OCI-LY1 (cell line): ENCODE data around the gene WDR82.

Experiments used
- H2AFZ ChIP-seq: fragments of 200-600 bp; sonication (generic), shearing (Covaris generic); 2 replicates; pipeline ENCODE4 v1.6.0; 2014; ENCODE audit warnings: antibody characterized with exemption, mild to moderate bottlenecking, low read length
- H3F3A ChIP-seq: fragments of 200-600 bp; sonication (generic), shearing (Covaris generic); 2 replicates; pipeline ENCODE4 v1.6.0; 2014; ENCODE audit warnings: mild to moderate bottlenecking, antibody characterized with exemption, low read length, moderate library complexity; ENCODE audit not compliant: insufficient read depth
- H3K27ac ChIP-seq: fragments of 200-600 bp; sonication (generic); 2 replicates; pipeline ENCODE4 v1.5.1; 2014; ENCODE audit warnings: low read length, mixed run types, mild to moderate bottlenecking, low read depth; ENCODE audit not compliant: poor library complexity, severe bottlenecking
- H3K27me3 ChIP-seq: fragments of 200-600 bp; sonication (generic); 2 replicates; pipeline ENCODE4 v1.6.0; 2014; ENCODE audit warnings: antibody characterized with exemption, mild to moderate bottlenecking, low read length, moderate library complexity; ENCODE audit not compliant: insufficient read depth
- H3K36me3 ChIP-seq: fragments of 200-600 bp; sonication (generic); 2 replicates; pipeline ENCODE4 v1.6.1; 2014; ENCODE audit warnings: mild to moderate bottlenecking, antibody characterized with exemption, low read length, moderate library complexity, mixed read lengths; ENCODE audit not compliant: insufficient read depth
- H3K4me1 ChIP-seq: fragments of 200-600 bp; sonication (generic); 2 replicates; pipeline ENCODE4 v1.5.1; 2014; ENCODE audit warnings: mild to moderate bottlenecking, low read length, moderate library complexity; ENCODE audit not compliant: insufficient read depth, severe bottlenecking
- H3K4me2 ChIP-seq: fragments of 200-600 bp; sonication (generic), shearing (Covaris generic); 2 replicates; pipeline ENCODE4 v1.6.1; 2014; ENCODE audit warnings: low read length
- H3K4me3 ChIP-seq: fragments of 200-600 bp; sonication (generic); 2 replicates; pipeline ENCODE4 v1.5.1; 2014; ENCODE audit warnings: low read length, low read depth, mild to moderate bottlenecking, mixed read lengths; ENCODE audit not compliant: poor library complexity, severe bottlenecking
- H3K79me2 ChIP-seq: fragments of 200-600 bp; shearing (Covaris generic); 2 replicates; pipeline ENCODE4 v1.6.1; 2016; ENCODE audit warnings: mixed run types, low read length, mixed read lengths; ENCODE audit not compliant: insufficient read depth
- H3K9ac ChIP-seq: fragments of 200-600 bp; sonication (generic), shearing (Covaris generic); 2 replicates; pipeline ENCODE4 v1.6.1; 2014; ENCODE audit warnings: mild to moderate bottlenecking, low read length, mixed read lengths
- H3K9me2 ChIP-seq: fragments of 200-600 bp; sonication (generic), shearing (Covaris generic); 2 replicates; pipeline ENCODE4 v1.6.1; 2014; ENCODE audit warnings: low read depth, mild to moderate bottlenecking, low read length, mixed read lengths
- H3K9me3 ChIP-seq: fragments of 200-600 bp; shearing (Covaris generic); 2 replicates; pipeline ENCODE4 v1.6.1; 2014; ENCODE audit warnings: low read length, mixed read lengths
- H4K20me1 ChIP-seq: fragments of 200-600 bp; sonication (generic), shearing (Covaris generic); 2 replicates; pipeline ENCODE4 v1.6.0; 2016; ENCODE audit warnings: mild to moderate bottlenecking, low read length; ENCODE audit not compliant: insufficient read depth
- CTCF ChIP-seq: fragments of 200-600 bp; sonication (generic), shearing (Covaris generic); IDR thresholded peaks from 2 replicates; pipeline ENCODE4 v1.5.1; 2017; ENCODE audit warnings: mild to moderate bottlenecking, antibody characterized with exemption, low read length, moderate library complexity, mixed read lengths
- EZH2 ChIP-seq: fragments of 200-600 bp; sonication (generic), shearing (Covaris generic); IDR thresholded peaks from 2 replicates; pipeline ENCODE4 v1.8.0; 2017; ENCODE audit warnings: borderline replicate concordance, mixed run types, mild to moderate bottlenecking, antibody characterized with exemption, low read length, moderate library complexity, mixed read lengths

Gene WDR82

GRCh38 chr3:52222319-52223221 is 55.9 kb downstream of the WDR82 start:
- no peak overlapping the region for H3K4me2 ChIP-seq
- H3K4me1 ChIP-seq, result peaks cover 50% of the 10 kb centered on the region
- H3K79me2 ChIP-seq, result peaks cover 6% of the 10 kb centered on the region; the same call in 1 of the 2 replicates
- H3F3A ChIP-seq, result no peaks in the 10 kb centered on the region
- no peak overlapping the region for H3K9ac ChIP-seq
- H3K4me3 ChIP-seq, result no peak overlapping the region
- H3K36me3 ChIP-seq, result peaks cover 39% of the 10 kb centered on the region; the same call in 1 of the 2 replicates
- H3K27ac ChIP-seq, result no peak overlapping the region
- H3K27me3 ChIP-seq, result no peaks in the 10 kb centered on the region
- H4K20me1 ChIP-seq, result no peaks in the 10 kb centered on the region
- TF ChIP-seq EZH2 (no peak), CTCF (no peak)
- H2AFZ ChIP-seq, result no peak overlapping the region
- H3K9me2 ChIP-seq, result no peaks in the 10 kb centered on the region
- no peaks in the 10 kb centered on the region for H3K9me3 ChIP-seq

- Histone ChIP-seq H3K4me3 (no peak overlapping the region), H3K9me2 (no peaks in the 10 kb centered on the region), H3K36me3 (peaks cover 39% of the 10 kb centered on the region; the same call in 1 of the 2 replicates), H3K9me3 (no peaks in the 10 kb centered on the region), H3F3A (no peaks in the 10 kb centered on the region), H4K20me1 (no peaks in the 10 kb centered on the region), H3K4me1 (peaks cover 56% of the 10 kb centered on the region), H3K9ac (no peak overlapping the region), H3K79me2 (peaks cover 6% of the 10 kb centered on the region; the same call in 1 of the 2 replicates), H2AFZ (no peak overlapping the region), H3K27ac (no peak overlapping the region), H3K27me3 (no peaks in the 10 kb centered on the region), H3K4me2 (no peak overlapping the region)
- no peak for TF ChIP-seq EZH2
- TF ChIP-seq CTCF, result no peak
Measured at GRCh38 chr3:52221563-52222318, 56.7 kb downstream of the WDR82 start.

GRCh38 chr3:52221141-52221562 is 57.3 kb downstream of the WDR82 start:
- Histone ChIP-seq H4K20me1 (no peaks in the 10 kb centered on the region), H3F3A (no peaks in the 10 kb centered on the region), H3K4me1 (peaks cover 50% of the 10 kb centered on the region), H3K9me3 (no peaks in the 10 kb centered on the region), H3K27me3 (no peaks in the 10 kb centered on the region), H3K4me3 (no peak overlapping the region), H3K4me2 (no peak overlapping the region), H3K9ac (no peak overlapping the region), H3K27ac (no peak overlapping the region), H2AFZ (no peak overlapping the region), H3K36me3 (peaks cover 43% of the 10 kb centered on the region; the same call in 1 of the 2 replicates), H3K9me2 (no peaks in the 10 kb centered on the region), H3K79me2 (peaks cover 6% of the 10 kb centered on the region; the same call in 1 of the 2 replicates)
- no peak for TF ChIP-seq EZH2
- no peak for TF ChIP-seq CTCF
